NB4 (cell line): Measurements from ENCODE around the gene MYO1D.
A peak's percentile ranks its signal among the peaks of the same experiment; 100 is the strongest.

Source experiments
- DNase-seq: peaks from one replicate; pipeline ENCODE4 v3.0.0; 2010; ENCODE audit warnings: low read depth
- H3K4me3 ChIP-seq: one replicate; pipeline ENCODE4 v1.5.1; 2011; ENCODE audit warnings: mild to moderate bottlenecking, low read depth, low read length, moderate library complexity
- CTCF ChIP-seq: IDR thresholded peaks from one replicate; pipeline ENCODE4 v1.5.1; 2012; ENCODE audit warnings: low read depth, low read length
- MAX ChIP-seq: IDR thresholded peaks from 2 replicates; pipeline ENCODE4 v1.6.1; 2011; ENCODE audit warnings: low read depth, low read length
- MYC ChIP-seq: IDR thresholded peaks from 2 replicates; pipeline ENCODE4 v1.6.1; 2011; ENCODE audit warnings: low read depth, low read length
- POLR2A ChIP-seq: IDR thresholded peaks from 2 replicates; pipeline ENCODE4 v1.6.1; 2011; ENCODE audit warnings: mild to moderate bottlenecking; ENCODE audit not compliant: insufficient read length; ENCODE audit errors: extremely low read depth

MYO1D gene

GRCh38 chr17:32488604-32489180 is 388.2 kb downstream of the MYO1D start:
- TF ChIP-seq CTCF: no peak
- no peak for TF ChIP-seq MYC
- no peak for TF ChIP-seq MAX
- TF ChIP-seq POLR2A: no peak
- DNase-seq: no peak
- no peak overlapping the region for H3K4me3 ChIP-seq

- TF ChIP-seq POLR2A: no peak
- TF ChIP-seq CTCF: no peak
- no peak for TF ChIP-seq MAX
- no peak for TF ChIP-seq MYC
- DNase-seq: no peak
- no peak overlapping the region for H3K4me3 ChIP-seq
These were observed 388.8 kb downstream of the MYO1D start for GRCh38 chr17:32488177-32488542.

GRCh38 chr17:32487473-32488176 is 389.3 kb downstream of the MYO1D start:
- no peak for DNase-seq
- H3K4me3 ChIP-seq: no peak overlapping the region
- TF ChIP-seq MYC: no peak
- TF ChIP-seq POLR2A: no peak
- TF ChIP-seq MAX: no peak
- TF ChIP-seq CTCF: no peak

GRCh38 chr17:32486701-32487472 is 390.0 kb downstream of the MYO1D start, which contains the start of gene CDK5R1:
CDK5R1 (plus strand) TSS chr17:32486993; CDS start chr17:32487621, 628 bp downstream.
- no peak for TF ChIP-seq MAX
- peak; percentile 4 for TF ChIP-seq POLR2A
- H3K4me3 ChIP-seq: no peak within 1 kb of the TSS
- peak; percentile 81 for DNase-seq

GRCh38 chr17:32486111-32486700 is 390.7 kb downstream of the MYO1D start:
- no peak overlapping the region for H3K4me3 ChIP-seq
- DNase-seq: peak; percentile 83
- TF ChIP-seq MAX (peak; percentile 77), POLR2A (peak; percentile 14), MYC (peak; percentile 64; the same call in 1 of the 2 replicates), CTCF (no peak)
